ENCODE results near the gene IKBIP.
"Not testable (repeated sequence)": the region's sequence is repeated elsewhere in the genome, so short reads cannot be mapped to it uniquely, and the experiment has no call there.

The IKBIP gene

DNA sequence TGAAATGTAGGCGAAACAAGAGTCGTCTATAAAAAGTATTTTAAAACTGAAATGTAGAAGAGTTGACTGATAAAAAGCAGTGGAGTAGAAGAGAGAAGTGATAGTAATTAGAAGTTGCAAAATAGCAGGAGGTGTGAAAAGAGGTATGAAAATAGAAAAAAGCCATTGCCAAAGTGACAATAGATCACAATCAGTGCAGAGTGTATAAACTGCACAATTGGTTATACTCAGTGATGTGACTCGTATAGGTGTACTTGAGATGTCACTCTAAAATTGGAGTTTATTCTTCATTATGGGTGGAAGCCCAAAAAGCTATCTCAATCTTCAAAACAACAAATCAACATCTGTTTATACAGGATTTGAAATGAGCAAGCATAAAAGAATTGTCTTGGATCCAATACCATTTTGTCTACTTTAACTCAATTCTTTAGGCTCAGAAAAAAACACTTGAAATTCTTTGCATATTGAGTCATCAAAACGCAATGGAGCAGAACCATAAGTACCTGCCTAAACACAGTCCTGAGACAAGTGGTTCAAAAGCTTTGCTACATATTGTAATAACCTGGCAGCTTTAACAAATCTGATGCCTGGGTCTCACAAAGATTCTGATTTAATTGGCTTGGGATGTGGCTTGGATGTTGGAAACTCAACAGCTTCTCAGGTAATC lies 8.8 kb downstream of the IKBIP start:
- DNase-seq: no peak

DNA sequence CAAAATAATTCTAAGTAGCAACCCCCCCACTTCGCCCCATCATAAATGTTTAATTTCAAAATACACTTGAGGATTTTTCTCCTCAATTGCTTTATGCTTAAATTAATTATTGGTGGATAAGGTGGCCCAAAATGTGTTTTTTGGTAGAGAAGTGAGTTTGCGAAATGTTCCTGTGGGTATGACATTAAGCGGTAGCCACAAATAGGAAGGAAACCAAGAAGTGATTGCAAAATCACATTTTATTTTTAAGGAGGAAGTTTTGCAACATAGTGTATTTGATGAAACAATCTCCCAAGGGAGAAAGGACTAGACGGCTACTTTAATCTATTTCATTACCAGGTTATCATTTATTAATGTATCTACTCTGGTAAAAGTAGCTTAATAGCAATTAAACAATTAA lies 25.6 kb downstream of the IKBIP start:
- DNase-seq: no peak

DNA sequence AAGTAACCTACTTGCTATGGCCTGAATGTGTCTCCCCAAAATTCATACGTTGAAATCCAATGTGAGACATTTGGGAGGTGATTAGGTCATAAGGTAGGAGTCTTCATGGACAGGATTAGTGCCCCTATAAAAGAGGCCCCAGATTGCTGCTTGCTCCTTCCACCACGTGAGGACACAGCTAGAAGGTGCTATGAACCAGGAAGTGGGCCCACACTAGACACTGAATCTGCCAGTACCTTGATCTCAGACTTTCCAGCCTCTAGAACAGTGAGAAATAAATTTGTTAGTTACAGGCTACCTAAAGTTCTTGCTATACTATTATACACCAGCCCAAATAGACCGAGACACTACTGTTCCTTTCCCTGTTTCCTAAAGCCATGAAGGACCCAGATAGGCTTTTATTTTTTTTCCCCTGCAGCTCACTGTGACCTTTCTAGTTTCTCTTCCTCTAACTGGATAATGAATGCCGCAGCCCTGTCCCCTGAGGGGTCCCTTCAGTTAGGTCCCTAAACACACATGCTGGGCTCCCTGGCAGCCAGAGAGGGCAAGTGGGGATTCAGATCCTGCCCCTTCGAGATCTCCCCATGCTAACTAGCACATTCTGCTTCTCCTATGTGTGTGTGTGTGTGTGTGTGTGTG lies 31.8 kb downstream of the IKBIP start:
- DNase-seq: peak in 1 of 2 donors; percentile 22

DNA sequence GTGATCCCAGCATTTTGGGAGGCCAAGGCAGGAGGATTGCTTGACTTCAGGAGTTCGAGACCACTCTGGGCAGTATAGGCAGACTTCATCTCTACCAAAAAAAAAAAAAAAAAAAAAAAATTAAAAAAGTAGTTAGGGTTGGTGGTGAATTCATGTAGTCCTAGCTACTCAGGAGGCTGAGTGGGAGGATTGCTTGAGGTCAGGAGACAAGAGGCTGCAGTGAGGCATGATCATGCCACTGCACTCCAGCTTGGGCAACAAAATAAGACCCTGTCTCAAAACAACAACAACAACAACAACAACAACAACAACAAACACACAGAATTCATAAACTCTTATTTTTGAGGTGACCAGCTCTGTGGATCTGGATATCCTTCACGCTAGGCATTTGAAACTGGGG lies 34.0 kb downstream of the IKBIP start:
- DNase-seq: no peak

DNA sequence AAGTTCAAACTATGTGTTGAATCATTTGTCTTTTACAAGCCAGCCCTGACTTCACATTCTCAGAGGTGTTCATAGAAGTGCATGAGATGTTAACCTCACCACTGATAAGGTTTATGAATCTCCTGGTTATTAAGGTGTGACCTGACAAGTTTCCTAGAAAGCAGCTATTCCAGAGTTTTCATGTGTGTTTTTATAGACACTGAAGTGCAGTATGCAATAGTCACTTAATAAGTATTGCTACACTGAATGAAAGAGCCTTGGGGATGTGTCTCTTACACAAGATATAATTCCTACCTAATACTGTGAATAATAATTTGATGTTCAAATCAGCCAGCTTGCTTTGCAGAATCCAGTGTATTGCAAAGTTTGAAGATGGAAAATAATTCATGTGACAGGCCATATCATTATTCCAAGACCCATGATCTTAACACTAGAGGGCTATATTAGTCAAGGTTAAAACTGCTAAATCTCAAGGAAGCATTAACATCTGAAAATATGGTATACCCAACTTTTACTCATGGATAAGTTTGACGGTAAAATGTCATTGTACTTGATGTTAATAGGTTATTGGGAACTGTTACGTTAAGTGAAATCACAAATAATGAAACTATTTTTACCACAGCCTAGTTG lies 38.1 kb downstream of the IKBIP start:
- no peak for DNase-seq

DNA sequence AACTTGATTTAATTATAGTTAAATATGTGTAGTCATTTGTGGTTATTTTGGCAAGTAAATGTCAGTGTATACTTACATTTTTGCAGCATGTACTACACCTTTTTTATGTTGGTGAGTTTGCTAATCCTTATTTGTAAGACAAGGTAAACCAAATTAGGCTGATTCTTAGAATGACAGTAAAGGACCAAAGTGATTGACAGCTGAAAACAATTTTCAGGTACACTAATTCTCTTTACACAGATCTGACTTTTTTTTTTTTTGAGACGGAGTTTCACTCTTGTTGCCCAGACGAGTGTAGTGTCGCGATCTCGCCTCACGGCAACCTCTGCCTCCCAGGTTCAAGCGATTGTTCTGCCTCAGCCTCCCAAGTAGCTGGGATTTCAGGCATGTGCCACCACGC lies 42.7 kb downstream of the IKBIP start:
- no peak for DNase-seq

DNA sequence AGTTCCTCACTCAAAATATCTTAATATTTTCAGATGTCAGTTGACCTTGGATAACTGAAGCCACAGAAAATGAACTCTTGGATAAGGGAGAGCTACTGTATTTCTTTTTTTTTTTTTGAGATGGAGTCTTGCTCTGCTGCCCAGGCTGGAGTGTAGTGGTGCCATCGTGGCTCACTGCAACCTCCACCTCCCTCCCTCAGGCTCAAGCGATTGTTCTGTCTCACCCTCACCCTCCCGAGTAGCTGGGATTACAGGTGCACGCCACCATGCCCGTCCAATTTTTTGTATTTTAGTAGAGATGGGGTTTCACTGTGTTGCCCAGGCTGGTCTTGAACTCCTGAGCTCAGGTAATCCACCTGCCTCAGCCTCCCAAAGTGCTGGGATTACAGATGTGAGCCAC lies 47.3 kb downstream of the IKBIP start:
- DNase-seq: not testable (repeated sequence)

DNA sequence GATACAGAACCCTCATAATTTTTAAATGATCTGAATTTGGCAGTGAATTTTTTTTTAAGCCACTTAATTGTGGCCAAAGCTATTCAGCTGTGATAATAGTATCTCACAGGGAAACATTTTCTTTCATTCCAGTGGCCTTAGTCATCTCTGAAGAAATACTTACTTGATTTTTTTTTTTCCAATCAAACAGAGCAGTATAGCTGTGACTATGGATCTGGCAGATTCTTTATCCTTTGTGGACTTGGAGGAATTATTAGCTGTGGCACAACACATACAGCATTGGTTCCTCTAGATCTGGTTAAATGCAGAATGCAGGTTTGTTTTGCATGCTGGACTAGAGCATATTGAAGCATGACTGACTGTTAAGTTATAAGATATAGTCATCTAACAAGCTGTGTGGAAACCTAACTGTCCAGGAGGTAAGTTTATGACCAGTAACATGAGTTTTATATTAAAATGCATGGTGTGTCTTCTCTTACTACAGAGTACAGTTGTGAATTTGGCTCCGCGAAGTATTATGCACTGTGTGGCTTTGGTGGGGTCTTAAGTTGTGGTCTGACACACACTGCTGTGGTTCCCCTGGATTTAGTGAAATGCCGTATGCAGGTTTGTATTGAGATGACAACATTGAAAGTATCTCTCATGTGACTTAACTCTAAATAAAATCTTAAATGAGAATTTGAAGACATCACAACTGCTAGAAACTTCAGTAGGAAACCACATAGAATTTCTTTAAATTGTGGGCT lies 49.2 kb downstream of the IKBIP start:
- peak; percentile 22 to 50 for DNase-seq

DNA sequence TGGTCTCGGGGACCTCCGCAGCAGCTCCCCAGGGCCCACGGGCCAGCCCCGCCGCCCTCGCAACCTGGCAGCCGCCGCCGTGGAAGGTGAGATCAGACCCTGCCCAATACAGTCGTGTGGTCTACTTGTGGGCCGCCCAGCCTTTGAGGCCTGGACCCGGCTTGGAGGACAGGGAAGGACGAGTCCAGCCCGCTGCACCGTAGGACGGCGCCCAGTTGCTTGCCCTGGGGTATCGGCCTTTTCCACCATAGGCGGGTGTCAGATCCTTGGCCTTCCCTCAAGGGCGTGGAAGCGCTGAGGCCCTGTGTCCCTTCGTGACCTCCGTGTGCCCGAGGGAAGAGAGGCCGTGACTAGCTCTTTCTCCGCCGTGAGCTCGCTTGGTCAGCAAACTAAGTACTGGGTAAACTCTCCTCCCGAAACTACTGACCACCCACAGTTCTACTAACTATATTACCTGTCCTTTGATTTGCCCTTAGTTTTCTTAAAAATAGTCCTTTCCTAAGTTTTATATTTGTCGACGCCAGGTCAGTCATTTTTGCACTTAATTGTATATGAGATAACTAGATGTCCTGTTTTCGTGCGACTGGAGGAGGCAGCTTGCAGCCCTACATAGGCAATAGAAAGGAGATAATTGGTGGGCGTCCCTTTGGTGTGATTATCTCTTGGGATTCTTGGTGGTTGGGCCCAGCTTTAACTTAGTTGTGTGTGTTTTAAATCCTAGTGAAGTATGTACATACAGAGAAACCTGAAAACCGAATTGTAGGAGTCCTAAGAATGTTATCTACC lies 50.3 kb downstream of the IKBIP start:
- peak in 1 of 2 donors; percentile 20 for DNase-seq

DNA sequence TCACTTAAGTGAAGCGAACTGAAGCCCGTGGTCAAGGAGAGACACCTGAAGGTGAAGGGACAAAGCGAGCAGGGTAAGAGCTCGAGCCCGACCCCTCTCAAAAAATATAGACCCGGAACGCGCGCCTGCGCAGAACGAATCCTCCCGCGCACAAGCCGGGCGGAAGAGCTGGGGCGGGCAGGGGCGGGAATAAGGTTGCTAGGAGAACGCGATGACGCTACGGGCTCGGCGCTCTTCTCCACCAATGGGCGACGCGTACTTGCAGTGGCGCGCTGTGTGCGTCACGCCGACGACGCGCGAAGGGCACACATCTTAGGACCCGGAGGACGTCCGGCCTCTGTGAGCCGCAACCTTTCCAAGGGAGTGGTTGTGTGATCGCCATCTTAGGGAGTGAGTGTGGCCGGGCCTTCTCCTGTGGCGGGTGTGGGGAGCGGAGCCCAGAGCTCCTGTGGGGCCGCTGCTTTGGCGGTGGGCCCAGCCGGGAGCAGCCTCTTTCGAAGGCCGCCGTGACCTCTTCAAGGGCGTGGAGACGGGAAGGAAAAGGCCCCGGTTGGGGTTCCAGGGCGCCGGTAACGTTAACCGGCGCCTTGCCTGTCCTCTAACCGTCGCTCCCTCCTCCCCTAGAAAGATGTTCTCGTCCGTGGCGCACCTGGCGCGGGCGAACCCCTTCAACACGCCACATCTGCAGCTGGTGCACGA lies 51.1 kb downstream of the IKBIP start, which contains the start of gene SLC25A3:
Gene SLC25A3 (plus strand): TSS at position 336 of the 699 bp plus-strand sequence. CDS start 293 bp downstream, at position 629.
- DNase-seq: peak; percentile 96 to 97

DNA sequence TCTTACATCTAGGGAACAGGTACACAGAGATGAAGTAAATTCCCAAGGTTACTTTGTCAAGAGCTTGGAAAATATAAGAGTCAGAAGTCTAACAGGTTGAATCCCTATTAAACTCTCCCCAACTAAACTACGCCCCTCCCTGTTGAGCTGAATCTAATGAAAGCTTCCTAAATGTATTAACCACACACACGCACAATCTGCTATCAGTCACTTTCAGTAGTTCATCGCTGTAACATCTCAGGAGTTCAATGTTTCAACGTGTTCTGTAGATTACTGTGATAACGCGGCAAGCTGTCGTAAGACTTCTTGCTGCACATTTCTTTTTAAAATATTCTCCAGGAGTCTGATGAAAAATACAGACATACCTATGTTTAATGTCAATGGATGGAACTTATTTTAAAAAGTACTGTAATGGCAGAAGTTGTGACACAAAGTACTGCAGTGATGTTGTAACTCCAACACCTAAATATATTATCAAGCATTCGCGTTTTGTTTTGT lies 51.7 kb downstream of the IKBIP start:
- DNase-seq: no peak

DNA sequence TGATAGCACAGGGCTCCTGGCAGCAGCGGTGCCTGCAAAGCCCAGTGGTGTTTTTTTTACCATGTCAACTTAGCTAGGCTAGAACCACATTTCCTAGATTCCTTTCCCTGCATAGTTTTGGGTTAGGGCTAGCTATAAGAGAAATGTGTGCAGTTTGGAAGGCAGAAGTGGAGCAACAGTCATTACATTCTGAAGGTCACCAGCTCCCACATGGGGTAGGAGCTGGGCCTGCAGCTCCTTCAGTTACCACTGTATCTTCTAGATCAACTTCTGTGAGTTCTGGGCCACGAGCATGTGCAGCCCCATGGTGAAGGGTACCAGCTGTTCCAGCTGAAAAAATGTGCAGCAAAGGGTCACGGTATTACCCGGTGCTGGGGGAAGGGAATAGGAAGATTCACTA lies 53.4 kb downstream of the IKBIP start:
- DNase-seq: no peak

DNA sequence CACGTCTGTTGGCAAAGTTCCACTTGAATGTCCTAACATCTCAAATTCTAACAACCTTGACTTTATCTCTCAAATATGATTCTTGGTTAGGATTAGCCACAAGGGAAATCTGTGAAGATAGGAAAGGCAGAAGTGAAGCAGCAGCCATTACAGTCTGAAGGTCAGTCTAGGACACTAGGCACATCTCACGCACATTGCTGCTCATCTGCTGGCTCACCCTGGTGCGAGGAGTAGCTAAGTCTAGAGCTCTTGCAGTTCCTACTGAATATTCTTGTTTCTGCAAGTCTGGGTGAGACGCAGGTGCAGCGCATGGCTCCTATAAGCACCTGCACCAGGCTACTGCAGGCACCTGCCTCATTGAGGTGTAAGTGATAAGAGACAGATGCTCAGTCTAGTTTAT lies 57.5 kb downstream of the IKBIP start:
- no peak for DNase-seq

DNA sequence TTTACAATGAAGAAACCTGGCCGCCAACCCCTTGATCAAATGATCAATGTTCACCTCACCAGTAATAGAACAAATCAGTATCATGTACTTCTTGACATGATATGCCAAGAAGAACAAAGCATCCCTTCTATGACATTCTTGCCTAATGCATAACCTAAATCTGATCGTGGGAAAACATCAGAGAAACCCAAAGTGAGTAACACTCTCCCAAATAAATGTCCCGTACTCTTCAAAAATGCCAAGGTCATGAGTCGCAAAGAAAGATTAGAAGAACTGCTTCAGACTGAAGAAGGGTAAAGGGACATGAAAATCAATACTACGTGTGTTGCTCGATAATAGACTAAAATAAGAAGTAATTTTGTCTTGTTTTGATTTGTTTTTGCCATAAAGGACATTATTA lies 62.5 kb downstream of the IKBIP start:
- no peak for DNase-seq

DNA sequence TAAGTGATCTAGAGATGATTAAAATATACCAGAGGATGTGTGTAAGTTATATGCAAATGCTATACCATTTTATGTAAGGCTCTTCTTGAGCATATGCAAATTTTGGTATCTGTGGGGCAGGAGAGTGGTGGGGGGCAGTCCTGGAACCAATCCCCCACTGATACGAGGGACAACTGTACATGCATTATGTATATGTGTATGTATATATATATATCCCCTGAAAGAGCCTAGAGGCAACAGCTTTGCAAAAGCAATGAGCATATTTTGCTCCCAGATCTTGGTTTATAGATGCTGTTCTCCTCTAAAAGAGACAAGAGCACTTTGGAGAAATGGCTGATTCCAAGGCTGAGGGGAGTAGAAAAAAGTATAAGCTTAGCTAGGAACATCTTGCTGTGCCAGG lies 63.5 kb downstream of the IKBIP start:
- no peak for DNase-seq

DNA sequence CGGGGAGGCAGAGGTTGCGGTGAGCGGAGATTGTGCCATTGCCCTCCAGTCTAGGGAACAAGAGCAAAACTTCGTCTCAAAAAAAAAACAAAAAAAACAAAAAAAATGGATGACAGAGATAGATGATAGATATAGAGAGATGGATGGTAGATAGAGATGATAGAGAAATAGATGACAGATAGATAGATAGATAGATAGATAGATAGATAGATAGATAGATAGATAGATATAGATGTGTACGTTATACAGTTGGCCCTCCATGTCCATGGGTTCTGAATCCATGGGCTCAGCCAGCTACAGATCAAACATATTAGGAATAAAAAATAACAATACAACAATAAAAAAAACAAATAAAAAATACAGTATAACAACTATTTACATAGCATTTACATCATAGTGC lies 63.9 kb downstream of the IKBIP start:
- DNase-seq: no peak

DNA sequence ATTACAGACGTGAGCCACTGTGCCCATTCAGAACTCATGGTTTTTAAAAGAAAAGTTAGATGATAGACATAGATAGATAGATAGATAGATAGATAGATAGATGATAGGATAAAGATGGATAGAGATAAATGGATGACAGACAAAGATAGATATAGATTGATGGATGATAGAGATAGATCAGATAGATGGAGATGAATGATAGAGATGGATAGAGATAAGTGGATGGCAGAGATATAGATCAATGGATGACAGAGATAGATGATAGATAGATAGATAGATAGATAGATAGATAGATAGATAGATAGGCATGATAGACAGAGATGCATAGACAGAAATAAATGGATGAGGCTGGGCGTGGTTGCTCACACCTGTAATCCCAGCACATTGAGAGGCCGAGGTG lies 64.8 kb downstream of the IKBIP start:
- no peak for DNase-seq

DNA sequence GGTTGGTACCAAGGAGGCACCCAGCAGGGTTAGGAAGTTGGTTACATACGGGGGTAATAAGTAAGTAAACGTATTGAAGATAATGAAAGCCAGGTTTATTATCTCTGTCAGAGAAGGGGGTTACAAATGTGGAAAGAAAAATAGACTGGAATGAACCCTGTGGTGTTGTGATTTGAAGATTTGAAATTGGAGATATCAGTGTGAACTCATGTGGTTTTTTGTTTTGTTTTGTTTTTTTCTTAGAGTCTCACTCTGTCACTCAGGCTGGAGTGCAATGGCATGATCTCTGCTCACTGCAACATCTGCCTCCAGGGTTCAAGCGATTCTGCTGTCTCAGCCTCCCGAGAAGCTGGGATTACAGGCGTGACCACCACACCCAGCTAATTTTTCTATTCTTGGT lies 65.2 kb downstream of the IKBIP start:
- DNase-seq: no peak

DNA sequence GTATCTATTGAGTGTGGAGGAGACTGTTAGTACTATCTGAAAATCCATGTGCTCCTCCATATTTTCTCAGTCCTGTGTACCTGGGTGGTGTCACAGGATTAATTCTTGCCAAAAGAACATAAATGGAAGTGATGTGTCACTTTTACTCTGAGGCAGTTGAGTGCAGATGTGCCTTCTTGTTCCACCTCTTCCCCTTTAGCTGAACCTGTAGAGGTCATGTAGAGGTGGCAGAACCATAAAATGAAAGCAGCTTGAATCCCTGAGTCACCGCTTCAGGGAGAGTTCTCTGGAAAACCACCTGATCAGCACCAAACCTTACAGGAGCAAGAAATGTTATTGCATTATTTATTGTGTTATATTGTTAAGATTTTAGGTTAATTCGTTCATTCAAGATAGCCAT lies 65.8 kb downstream of the IKBIP start:
- DNase-seq: no peak

DNA sequence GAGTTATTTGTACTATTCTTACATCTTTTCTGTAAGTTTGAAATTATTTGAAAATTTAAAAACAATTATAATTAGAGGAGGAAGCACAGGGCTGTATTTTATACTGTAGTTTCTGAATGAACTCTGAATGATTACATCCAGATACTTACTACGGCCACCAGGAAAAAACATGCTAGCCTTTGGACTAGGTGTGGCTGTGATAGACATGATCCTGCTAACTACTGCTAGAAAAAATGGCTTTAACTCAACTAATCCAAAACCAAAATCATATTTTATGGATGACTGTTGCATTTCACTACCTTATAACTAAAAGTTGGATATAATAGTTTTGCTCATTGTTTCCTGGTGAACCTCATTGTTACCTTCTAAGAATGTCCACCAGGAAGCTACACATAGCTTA lies 66.2 kb downstream of the IKBIP start:
- DNase-seq: no peak

DNA sequence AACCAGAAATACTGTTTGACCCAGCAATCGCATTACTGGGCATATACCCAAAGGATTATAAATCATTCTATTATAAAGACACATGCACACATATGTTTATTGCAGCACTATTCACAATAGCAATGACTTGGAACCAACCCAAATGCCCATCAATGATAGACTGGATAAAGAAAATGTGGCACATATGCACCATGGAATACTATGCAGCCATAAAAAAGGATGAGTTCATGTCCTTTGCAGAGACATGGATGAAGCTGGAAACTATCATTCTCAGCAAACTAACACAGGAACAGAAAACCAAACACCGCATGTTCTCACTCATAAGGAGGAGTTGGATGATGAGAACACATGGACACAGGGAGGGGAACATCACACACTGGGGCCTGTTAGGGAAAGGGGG lies 67.8 kb downstream of the IKBIP start:
- not testable (repeated sequence) for DNase-seq

DNA sequence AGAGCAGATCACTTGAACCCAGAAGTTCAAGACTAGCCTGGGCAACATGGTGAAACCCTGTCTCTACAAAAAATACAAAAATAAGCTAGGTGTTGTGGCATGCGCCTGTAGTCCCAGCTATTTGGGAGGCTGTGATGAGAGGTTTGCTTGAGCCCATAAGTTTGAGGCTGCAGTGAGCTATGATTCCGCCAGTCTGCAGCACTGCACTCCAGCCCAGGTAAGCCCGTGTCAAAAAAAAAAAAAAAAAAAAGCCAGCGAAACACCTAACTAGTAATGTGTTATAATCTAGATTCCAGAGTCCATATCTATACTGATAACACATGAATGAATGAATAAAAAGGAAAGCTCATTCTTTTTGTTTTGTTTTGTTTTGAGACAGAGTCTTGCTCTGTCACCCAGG lies 69.6 kb downstream of the IKBIP start:
- no peak for DNase-seq

Data from CD4-positive, alpha-beta T cell treated with Interleukin-4 for 1 hour (primary cell).